GM18868 (cell line): ENCODE measurements around the gene MAP3K9.

ENCODE experiments used
- ATAC-seq: cut with Tn5 transposase; IDR thresholded peaks from one replicate; pipeline ENCODE4 v1.9.1; 2021; ENCODE audit warnings: mild to moderate bottlenecking, moderate library complexity; ENCODE audit not compliant: unreplicated experiment

MAP3K9 gene

GRCh38 chr14:70701610-70702009, 107.7 kb downstream of the MAP3K9 start:
- ATAC-seq = no peak

- ATAC-seq = no peak
Observed at GRCh38 chr14:70700955-70701585, 108.2 kb downstream of the MAP3K9 start.

GRCh38 chr14:70699646-70700045, 109.7 kb downstream of the MAP3K9 start:
- no peak for ATAC-seq

GRCh38 chr14:70698288-70698687, 111.0 kb downstream of the MAP3K9 start:
- ATAC-seq = no peak

GRCh38 chr14:70697701-70698100, 111.6 kb downstream of the MAP3K9 start:
- no peak for ATAC-seq

DNA sequence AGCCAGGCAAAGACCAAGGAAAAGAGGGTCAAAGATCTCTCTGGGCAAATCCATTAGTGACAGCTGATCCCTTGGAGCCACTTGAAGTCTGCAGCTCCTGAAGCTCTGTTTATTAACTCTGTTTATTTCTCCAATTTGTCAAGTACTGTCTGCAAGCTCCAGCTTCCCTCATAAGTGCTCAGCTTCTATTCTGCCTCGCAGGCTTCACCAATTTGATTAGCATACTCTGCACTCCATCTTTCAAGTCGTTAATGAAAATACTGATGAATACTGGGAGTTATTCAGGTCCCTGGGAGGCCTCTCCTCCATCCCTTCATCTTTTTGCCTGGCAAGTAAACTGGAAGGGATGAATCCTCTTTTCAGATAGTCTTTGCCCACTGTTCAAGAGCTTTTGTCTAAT, 113.3 kb downstream of the MAP3K9 start:
- ATAC-seq = no peak

- no peak for ATAC-seq
Observed at GRCh38 chr14:70692210-70692609, 117.1 kb downstream of the MAP3K9 start.

DNA sequence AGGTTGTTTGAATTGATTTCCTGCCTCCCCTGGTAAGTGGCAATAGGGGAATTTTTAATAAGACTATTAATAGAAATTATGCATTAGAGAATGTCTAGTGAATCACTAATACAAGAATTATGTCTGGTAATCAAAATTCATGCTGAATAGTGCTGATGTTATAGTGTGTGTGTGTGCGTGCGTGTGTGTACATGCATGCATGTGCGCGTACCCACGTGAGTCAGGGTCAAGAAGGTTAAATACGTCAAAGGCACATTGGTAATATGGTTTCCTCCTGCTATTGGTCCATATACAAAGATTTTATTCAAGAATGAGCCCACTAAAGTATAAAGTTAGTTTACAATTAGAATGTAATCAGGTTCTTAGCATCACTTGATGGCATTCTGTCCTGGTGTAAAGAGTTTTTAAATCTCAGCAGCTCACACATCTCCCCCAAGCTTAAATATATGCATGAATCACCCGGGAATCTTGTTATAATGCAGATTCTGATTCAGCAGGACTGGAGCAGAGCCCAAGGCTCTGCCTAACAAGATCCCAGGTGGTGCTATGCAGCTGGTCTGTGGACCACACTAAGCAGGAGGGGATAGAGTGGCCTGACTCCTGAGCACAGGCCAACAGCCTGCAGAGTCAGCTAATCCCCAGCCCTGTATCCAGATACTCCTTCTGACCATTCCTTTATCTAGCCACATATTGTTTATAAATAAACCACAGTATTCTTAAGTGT, 123.7 kb downstream of the MAP3K9 start:
- no peak for ATAC-seq

DNA sequence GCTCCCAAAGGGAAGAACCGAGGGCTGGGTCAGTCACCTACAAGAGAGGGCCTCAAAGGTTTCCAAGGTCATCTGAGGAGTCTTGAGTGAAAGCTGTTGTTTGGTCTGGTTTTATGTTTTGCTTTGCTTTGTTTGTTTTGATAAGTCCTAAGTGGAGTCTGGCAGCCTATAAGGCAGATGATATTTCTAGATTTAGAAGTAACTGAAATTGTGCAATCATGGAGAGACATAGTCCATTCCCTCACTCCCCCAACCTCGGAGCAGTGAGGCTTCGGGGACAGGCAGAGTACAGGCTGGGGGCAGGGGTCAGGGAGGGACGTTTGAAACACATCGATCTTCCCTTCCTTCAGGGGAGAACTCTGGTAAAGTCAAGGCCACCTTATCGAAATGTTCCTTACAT, 125.3 kb downstream of the MAP3K9 start:
- no peak for ATAC-seq

- no peak for ATAC-seq
Observed at GRCh38 chr14:70680748-70681147, 128.6 kb downstream of the MAP3K9 start.

- no peak for ATAC-seq
Observed at GRCh38 chr14:70677341-70677740, 132.0 kb downstream of the MAP3K9 start.
